ENCODE data around the gene TANK.

The TANK gene

DNA sequence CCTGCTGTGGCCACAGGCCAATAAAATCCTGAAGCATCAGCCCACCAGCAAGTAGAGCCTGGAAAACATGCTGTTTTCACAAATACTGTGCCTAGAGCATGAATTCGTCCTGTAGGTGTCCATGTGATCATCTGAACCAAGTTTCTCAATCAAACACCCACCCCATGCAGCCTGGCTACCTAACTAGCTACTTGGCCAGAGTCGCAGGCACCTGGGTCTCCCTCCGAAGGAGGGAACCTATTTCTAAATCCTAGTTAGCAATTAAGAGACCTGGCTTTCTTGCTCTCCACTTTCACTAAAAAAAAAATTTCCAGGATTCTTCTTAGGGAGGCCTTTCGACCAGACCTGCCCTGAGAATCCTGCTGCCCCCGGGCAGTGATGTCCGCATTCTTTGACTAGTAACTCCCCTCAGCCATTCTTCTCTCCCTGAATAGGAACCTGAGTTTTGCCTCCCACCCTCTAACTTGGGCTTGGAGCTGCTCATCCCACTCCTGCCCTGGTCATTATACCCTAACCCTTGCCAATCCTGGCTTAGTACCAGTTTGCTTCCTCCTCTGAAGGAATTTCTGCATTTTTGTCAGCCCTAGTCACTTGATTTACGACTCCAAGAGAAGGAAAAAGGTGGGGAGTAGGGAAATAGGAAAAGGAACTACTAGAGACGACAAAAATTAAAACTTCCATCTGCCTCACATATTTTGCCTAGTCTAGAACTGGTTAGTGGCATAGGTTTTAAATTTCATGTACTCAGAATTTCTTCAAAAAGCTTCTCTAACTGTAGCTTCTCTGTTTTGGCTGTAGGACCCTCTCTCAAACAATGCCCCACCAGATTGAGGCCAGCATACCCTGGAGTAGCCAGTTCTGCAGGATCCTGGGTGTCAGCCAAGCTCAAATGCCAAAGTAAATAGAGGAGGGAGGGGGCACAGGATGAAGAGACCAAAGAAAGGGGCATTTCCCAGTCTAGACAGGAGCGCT lies 25.4 kb upstream of the TANK start:
- DNase-seq (ENCODE audit: low read depth in 2 of 2): no peak

DNA sequence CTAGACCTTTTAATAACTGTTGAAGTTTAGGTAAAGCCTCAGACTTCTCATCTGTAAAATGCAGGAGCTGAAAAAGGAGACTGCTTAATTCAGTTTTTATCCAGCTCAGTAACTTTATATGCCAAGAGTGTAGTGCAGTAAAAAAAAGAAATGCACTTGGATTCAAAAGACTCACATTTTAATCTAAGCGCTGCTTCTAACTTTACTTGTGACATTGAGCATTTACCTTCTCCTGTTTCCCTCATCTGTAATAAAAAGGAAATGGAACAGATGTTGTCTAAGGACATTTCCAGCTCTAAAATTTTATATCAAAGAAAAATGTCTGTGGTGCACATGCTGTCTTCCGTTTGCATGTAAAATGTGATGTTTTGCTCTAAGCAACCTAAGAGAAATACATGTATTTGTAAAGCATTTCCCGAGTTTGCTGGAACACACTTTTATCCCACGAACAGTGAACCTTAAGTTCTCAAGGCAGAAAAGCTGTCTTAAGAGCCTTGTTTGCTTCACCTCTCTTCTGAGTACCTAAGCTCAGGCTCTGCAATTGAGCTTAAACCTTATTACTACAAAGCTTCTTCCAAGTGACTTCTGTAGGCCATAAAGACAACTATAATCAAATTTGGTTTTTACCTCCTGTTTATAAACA lies 24.2 kb upstream of the TANK start:
- no peak for DNase-seq (ENCODE audit: low read depth in 2 of 2)

DNA sequence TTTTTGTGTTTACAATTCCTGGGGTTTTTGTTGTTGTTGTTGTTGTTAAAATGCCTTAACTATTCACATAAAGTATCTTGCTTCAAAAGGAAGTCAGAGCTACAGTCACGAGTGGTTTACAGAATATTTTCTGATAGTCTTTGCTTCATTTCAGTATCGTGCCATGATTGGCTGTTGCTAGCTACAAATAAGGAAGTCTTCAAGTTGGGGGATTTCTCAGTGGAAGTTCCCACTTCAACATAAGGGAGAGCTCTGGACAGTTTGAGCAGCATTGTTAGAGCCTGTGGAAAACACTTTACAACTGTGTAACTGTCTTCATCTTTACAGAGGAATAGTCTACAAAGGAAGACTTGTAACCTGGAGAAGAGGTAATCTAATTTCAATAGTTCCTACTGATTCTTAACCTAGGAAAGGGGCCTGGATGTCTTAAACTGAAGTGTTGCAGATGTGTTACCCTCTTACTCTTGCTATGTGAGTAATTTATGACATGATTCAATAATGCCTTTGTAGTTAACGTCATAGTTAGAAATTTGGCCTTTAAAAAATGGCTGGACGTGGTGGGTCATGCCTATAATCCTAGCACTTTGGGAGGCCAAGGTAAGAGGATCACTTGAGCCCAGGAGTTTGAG lies 23.4 kb upstream of the TANK start:
- DNase-seq (ENCODE audit: low read depth in 2 of 2): no peak

DNA sequence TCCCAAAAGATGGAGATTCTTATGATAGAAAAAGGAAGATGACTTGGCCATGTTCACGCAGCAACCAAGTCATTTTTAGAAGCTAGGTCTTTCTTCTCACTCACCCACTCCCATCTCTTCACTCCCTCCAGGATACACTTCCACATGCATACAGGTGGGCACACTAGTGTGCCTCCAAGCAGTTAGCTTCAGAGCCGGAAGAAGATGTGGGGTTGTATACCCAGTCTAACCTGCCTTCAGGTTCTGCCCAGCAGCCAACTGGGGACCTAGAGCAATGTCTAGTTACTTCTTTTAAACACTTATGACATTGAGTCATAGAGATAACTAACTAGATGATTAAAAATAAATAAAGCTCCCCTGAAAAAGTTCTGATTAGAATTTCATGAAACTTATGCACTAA lies 21.8 kb upstream of the TANK start:
- DNase-seq (ENCODE audit: low read depth in 2 of 2): no peak

DNA sequence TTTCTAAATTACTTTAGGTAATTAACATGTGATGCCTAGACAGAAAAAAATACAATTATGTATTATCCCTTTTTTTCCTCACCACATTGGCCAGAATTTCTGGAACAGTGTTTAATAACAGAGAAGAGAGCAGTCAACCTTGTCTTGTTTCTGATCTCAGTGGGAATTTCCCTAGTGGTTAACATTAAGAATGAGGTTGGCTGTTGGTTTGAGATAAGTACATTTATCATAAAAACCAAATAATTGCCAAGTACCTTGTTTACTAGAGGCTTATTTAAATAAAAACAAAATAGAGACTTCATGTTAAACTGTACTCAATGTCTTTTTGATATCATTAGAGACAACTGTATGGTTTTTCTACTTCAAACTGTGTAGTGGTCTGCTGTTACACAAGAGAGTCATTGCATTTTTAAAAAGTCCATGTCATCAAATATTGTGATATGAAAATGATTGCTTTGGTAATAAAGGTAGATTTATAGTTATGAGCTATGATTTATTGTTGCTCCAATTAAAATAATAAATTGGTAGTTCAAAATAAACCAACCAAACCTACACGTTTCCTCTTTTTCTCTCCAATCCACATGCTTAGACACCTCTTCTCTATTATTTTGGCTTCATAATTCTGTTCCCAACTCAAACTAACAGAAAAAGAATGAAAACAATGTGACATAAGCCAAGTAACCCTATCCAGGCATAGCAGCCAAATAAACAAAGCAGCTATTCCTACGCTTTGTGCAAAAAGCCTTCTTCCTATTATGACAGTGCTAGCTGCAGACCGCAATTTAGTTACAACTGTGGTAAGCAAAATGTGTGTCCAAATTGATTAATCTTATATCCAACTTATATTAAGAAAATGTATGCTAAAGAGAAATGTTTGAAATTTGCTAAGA lies 20.9 kb upstream of the TANK start:
- DNase-seq (ENCODE audit: low read depth in 2 of 2): no peak

DNA sequence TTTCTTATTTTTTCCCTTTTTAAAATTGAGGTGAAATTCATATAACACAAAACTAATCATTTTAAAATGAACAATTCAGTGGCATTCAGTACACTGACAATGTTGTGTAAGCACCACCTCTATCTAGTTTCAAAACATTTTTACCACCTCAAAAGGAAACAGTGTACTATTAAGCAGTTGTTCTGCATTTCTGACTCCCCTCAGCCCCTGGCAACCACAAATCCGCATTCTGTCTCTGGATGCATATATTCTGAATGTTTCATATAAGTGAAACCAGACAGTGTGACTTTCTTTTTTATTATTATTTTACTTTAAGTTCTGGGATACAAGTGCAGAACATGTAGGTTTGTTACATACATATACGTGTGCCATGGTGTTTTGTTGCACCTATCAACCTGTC lies 19.2 kb upstream of the TANK start:
- DNase-seq (ENCODE audit: low read depth in 2 of 2): no peak

DNA sequence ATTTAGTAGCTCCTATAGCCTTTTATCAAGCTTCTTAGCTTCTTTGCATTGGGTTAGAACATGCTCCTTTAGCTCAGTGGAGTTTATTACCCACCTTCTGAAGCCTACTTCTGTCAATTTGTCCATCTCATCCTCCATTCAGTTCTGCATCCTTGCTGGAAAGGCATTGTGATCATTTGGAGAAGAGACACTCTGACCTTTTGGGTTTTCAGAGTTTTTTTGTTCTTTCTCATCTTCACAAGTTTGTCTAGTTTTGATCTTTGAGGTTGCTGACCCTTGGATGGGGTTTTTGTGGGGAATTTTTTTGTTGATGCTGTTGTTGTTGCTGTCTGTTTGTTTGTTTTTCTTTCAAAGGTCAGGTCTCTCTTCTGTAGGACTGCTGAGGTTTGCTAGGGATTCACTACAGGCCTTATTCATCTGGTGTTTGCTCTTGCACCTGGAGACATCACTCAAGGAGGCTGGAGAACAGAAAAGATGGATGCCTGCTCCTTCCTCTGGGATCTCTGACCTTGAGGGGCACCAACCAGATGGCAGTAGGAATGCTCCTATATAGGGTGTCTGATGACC lies 13.9 kb upstream of the TANK start:
- no peak for DNase-seq (ENCODE audit: low read depth in 2 of 2)

DNA sequence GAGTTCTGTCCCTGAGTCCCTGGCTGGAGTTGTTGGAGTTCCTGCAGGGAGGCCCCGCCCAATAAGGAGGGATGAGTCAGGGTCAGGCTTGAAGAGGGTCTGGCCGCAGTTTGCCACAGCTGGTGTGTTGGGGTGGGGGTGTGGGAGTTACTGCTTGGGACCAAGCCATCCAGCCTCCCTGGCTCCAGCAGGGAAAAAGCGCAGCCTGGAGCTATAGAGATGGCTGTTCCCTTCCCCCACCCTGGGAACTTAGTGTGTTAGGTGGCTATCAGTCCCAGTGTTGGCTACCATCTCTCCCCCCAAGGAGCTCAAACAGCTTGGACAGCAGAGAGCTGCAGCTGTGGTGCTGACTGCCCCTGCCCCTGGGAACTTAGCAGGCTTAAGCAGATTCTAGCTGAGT lies 13.2 kb upstream of the TANK start:
- DNase-seq (ENCODE audit: low read depth in 2 of 2): no peak

DNA sequence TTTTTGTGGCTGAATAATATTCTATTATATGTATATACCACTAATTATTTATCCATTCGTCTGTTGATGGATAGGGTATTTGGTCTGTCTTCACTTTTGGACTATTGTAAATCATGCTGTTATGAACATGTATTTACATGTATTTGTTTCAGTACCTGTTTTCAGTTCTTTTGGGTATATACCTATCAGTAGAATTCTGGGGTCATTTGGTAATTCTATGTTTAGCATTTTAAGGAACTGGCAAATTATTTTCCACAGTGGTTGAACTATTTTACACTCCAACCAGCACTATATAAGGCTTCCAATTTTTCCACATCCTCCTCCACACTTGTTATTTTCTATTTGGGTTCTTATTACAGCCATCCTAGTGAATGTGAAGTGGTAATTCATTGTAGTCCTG lies 12.4 kb upstream of the TANK start:
- no peak for DNase-seq (ENCODE audit: low read depth in 2 of 2)

DNA sequence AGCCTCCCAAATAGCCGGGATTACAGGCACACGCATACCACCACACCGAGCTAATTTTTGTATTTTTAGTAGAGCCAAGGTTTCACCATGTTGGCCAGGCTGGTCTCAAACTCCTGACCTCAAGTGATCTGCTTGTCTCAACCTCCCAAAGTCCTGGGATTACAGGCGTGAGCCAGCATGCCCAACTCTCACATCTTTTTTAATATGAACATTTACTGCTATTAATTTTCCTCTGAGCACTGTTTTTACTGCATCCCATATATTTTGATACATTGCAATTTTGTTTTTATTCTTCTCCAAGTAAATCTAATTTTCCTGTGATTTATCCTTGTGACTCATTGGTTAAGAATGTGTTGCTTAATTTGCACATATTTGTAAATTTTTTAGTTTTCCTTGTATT lies 9.5 kb upstream of the TANK start:
- DNase-seq (ENCODE audit: low read depth in 2 of 2): no peak

DNA sequence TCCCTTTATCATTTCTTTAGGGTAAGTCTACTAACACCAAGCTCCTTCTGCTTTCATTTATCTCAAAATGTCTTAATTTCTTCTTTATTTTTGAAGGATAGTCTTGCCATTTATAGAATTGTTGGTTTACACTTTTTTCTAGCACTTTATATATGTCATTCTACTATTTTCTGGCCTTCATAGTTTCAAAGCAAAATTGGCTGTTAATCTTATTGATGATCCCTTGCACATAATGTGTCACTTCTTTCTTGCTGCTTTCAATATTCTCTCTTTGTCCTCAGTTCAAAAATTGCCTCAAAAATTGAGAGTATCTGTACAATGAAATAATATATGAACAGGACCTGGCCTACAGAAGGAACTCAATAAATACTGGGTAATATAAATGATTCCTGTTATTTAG lies 7.9 kb upstream of the TANK start:
- DNase-seq (ENCODE audit: low read depth in 2 of 2): no peak

DNA sequence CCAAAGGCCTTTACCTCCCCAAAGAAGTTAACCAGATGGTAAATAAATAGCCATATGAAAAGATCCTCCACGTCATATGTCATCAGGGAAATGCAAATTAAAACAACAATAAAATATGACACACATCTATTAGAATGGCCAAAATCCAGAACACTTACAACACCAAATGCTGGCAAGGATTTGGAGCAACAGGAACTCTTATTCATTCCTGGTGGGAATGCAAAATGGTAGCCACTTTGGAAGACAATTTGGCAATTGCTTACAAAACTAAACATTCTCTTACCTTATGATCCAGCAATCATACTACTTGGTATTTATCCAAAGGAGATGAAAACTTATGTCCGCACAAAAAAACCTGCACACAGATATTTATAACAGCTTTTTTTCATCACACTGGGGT lies 1.3 kb upstream of the TANK start:
- DNase-seq (ENCODE audit: low read depth in 2 of 2): no peak

DNA sequence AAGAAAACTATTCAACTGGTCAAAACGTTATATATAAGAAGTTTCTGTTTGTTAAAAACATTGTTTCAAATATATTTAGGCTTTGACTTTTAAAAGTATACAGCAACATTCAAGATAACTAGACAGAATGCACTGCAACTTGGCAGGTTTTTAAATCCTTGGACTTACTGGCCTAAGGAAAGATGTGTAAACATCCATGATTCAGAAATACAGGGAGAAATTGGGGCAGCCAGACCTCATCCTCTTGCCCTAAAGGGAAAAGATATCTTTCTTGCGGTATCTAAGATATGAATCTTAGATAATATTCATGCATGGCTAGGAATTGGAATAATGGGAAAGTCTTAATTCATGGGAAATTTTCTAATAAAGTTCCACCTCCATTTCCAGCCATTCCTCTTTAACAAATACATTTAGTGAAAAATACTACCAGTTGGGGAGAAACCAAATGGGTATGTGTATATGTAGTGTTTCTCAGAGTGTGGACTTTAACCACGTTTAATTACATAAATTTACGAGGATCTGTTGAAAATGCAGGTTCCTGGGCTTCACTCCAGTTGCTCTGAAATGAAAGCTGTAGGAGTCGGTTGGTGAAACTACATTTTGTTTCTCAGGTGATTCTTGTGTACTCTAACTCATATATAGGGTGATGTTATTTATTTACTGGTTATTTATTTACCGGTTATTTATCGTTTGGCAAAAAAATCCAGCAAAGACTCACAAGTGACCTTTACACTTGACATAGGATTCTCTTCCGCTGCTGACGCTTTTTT lies 587 bp upstream of the TANK start:
- no peak for DNase-seq (ENCODE audit: low read depth in 2 of 2)

DNA sequence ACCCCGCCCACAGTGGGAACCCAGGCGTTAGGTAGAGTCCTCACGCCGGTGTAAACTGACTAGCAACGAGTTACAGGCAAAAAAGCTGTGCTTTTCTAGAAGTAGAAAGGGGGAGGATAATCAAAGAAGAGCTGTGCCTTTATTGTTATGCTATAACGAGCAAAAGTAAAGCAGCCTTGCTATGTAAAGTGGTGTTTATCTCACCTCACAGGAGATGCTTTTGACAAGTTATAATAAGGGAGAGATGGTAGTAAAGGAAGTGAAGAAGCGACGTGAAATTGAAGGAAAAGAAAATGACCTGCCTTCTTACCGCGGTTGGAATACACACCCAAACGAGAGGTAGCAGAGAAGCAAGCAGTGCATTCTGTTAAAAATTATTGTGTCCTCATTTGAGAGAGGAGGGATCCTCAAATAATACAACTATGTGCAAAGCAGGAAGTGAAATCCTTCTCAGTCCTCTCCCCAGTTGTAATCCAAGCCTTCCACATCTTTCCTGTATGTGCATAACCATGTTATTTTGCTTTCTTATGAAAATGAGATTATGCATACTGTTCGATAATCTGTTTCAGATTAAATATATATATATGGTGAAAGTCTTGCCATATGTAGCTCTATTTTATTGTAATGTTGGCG lies 962 bp downstream of the TANK start:
- no peak for DNase-seq (ENCODE audit: low read depth in 2 of 2)

DNA sequence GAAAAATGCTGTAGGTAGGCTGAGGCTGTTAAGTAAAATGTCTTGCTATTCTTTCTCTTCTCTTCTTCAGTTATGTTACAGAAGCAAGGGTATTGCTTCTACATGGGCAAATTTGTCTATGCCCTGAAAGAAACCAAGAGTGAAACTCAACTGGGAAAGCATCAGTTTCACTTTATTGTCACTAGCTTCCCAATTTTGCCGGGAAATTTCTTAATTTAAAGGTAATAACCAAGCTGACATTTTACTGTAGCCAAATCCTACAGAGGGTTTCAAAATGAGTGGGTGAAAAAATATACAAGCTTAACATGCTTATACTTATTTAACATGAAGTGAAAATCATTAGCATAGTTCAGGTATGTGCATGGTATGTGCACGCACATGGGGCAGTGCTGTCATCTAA lies 3.2 kb downstream of the TANK start:
- DNase-seq (ENCODE audit: low read depth in 2 of 2): no peak

DNA sequence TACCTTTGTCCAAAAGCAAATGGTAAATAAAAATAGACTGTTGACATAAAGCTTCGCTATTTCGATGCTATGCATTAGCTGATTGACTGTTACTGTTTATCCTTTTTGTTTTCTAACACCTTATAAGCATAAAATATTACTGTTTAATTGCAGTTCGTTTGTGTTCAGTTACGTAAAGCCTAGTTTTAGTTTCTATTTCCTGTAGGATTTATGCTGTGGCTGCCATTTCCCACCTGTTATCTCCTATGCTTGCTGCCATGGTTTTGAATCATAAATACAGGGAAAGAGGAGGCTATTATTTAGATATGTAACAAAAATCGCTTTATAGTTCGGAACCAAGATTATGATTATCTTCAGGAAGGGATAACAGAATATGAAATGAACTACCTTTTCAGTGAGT lies 3.9 kb downstream of the TANK start:
- no peak for DNase-seq (ENCODE audit: low read depth in 2 of 2)

DNA sequence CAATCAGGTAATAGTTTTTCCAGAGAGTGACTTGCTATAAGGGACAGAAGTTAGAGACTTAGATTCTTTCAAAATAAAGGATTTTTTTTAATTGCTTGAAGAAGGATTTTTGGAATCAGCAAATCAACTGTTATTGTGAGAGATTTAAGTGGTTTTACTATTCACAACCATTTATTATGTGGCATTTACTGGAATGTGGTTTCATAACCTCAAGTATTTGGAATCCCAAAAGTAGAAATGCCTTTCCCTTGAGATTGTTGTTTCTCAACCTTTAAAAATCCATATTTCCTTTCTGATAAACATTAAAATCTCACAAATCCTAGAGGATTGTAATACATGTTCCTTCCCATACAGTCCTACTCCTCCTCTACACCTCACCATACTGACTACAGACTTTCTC lies 5.0 kb downstream of the TANK start:
- no peak for DNase-seq (ENCODE audit: low read depth in 2 of 2)

DNA sequence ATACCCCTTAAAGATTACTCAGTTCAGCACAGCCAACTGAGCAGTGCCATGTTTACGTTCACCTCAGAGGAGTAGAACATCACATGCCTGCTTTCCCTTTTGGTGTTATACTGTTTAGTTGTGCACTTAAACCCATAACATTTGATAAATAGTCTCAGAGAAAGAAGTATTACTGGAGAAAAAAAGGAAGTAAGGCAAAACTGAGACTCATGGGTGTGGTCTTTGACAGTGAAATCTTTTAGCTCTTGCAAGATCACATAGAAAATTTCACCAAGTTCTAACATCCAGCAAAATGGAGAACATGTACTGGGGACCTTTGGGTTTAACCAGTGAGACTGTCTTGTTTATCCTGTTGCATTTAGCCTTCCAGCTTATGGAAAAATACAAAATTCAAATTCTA lies 5.6 kb downstream of the TANK start:
- DNase-seq (ENCODE audit: low read depth in 2 of 2): no peak

DNA sequence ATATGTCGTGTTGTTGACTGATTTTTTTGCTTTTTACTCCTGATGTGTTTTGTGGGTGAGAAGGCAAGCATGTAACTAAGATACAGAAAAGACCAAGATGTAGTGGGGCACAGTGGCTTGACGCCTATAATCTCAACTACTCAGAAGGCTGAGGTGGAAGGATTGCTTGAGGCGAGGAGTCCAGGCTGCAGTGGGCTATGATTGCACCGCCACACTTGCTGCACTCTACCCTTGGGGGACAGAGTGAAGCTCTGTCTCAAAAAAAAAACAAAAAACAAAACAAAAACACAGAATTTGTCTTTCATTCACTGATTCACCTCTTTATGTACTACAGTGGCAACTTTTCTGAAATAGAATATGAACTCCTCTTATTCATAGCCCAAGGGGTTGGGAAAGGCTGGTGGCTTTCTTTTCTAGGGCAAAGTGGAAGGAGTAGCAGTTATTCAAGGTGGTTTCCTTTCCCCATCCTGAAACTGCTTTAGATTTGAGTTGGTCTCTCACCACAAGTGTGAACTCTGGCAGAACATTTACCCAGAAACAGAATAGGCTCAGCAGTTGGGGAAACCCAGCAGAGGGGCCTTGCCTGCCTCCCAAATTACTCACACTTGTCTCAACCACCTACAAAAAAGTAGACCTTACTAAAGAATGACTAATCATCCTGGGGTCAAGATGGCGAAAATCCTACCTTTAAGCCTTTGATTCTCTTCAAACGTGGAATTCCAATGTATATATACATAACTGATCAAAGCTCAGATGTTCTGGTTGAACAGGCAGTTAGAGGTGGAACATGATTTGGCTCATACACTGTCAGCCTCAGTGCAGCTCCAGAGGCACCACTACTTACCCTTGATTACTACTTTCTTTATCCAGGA lies 6.5 kb downstream of the TANK start:
- peak; percentile 13 to 20 for DNase-seq (ENCODE audit: low read depth in 2 of 2)
